ENCODE results near the gene BTBD7.

The BTBD7 gene

GRCh38 chr14:93231129-93231979, 101.5 kb downstream of the BTBD7 start:
- H3K4me1 ChIP-seq (ENCODE audit: control insufficient read depth in 1 of 2, insufficient read depth in 2 of 2, low read length in 2 of 2): peaks cover 0 to 7% of the 10 kb centered on the region in 2 donors
- H3K4me3 ChIP-seq (ENCODE audit: low read depth in 1 of 2, low read length in 2 of 2): peak overlapping the region; percentile 59 to 62
- H3K9me3 ChIP-seq (ENCODE audit: control insufficient read depth in 1 of 2, low read length in 2 of 2): no peaks in the 10 kb centered on the region
- no peaks in the 10 kb centered on the region for H3K27me3 ChIP-seq (ENCODE audit: control insufficient read depth in 1 of 2, insufficient read depth in 2 of 2, low read length in 2 of 2)
- H3K36me3 ChIP-seq (ENCODE audit: control insufficient read depth in 1 of 2, insufficient read depth in 2 of 2, low read length in 2 of 2): peaks cover 16 to 22% of the 10 kb centered on the region in 2 donors
- H3K9ac ChIP-seq (ENCODE audit: low read depth in 1 of 2, low read length in 2 of 2): no peak overlapping the region
- no peak overlapping the region for H3K27ac ChIP-seq (ENCODE audit: low read depth, low read length)

- H3K9me3 ChIP-seq (ENCODE audit: control insufficient read depth in 1 of 2, low read length in 2 of 2): no peaks in the 10 kb centered on the region
- no peak overlapping the region for H3K9ac ChIP-seq (ENCODE audit: low read depth in 1 of 2, low read length in 2 of 2)
- no peak overlapping the region for H3K27ac ChIP-seq (ENCODE audit: low read depth, low read length)
- peaks cover 16 to 29% of the 10 kb centered on the region in 2 donors for H3K36me3 ChIP-seq (ENCODE audit: control insufficient read depth in 1 of 2, insufficient read depth in 2 of 2, low read length in 2 of 2)
- peak overlapping the region in 1 of 2 donors; percentile 59 for H3K4me3 ChIP-seq (ENCODE audit: low read depth in 1 of 2, low read length in 2 of 2)
- H3K4me1 ChIP-seq (ENCODE audit: control insufficient read depth in 1 of 2, insufficient read depth in 2 of 2, low read length in 2 of 2): peaks cover 0 to 7% of the 10 kb centered on the region in 2 donors
- H3K27me3 ChIP-seq (ENCODE audit: control insufficient read depth in 1 of 2, insufficient read depth in 2 of 2, low read length in 2 of 2): no peaks in the 10 kb centered on the region
Observed at GRCh38 chr14:93230539-93230938, 102.3 kb downstream of the BTBD7 start.

- Histone ChIP-seq H3K4me3 (ENCODE audit: low read depth in 1 of 2, low read length in 2 of 2) (no peak overlapping the region), H3K9me3 (ENCODE audit: control insufficient read depth in 1 of 2, low read length in 2 of 2) (no peaks in the 10 kb centered on the region), H3K9ac (ENCODE audit: low read depth in 1 of 2, low read length in 2 of 2) (no peak overlapping the region), H3K27ac (ENCODE audit: low read depth, low read length) (no peak overlapping the region), H3K36me3 (ENCODE audit: control insufficient read depth in 1 of 2, insufficient read depth in 2 of 2, low read length in 2 of 2) (peaks cover 20 to 39% of the 10 kb centered on the region in 2 donors), H3K27me3 (ENCODE audit: control insufficient read depth in 1 of 2, insufficient read depth in 2 of 2, low read length in 2 of 2) (no peaks in the 10 kb centered on the region), H3K4me1 (ENCODE audit: control insufficient read depth in 1 of 2, insufficient read depth in 2 of 2, low read length in 2 of 2) (peaks cover 0 to 7% of the 10 kb centered on the region in 2 donors)
Observed at GRCh38 chr14:93228550-93228949, 104.3 kb downstream of the BTBD7 start.

- H3K27me3 ChIP-seq (ENCODE audit: control insufficient read depth in 1 of 2, insufficient read depth in 2 of 2, low read length in 2 of 2): no peaks in the 10 kb centered on the region
- no peak overlapping the region for H3K4me3 ChIP-seq (ENCODE audit: low read depth in 1 of 2, low read length in 2 of 2)
- no peaks in the 10 kb centered on the region for H3K4me1 ChIP-seq (ENCODE audit: control insufficient read depth in 1 of 2, insufficient read depth in 2 of 2, low read length in 2 of 2)
- peaks cover 28 to 56% of the 10 kb centered on the region in 2 donors for H3K36me3 ChIP-seq (ENCODE audit: control insufficient read depth in 1 of 2, insufficient read depth in 2 of 2, low read length in 2 of 2)
- no peak overlapping the region for H3K9ac ChIP-seq (ENCODE audit: low read depth in 1 of 2, low read length in 2 of 2)
- H3K9me3 ChIP-seq (ENCODE audit: control insufficient read depth in 1 of 2, low read length in 2 of 2): no peaks in the 10 kb centered on the region
- no peak overlapping the region for H3K27ac ChIP-seq (ENCODE audit: low read depth, low read length)
Observed at GRCh38 chr14:93223565-93223964, 109.3 kb downstream of the BTBD7 start.

- H3K4me1 ChIP-seq (ENCODE audit: control insufficient read depth in 1 of 2, insufficient read depth in 2 of 2, low read length in 2 of 2): no peaks in the 10 kb centered on the region
- H3K9ac ChIP-seq (ENCODE audit: low read depth in 1 of 2, low read length in 2 of 2): no peak overlapping the region
- no peaks in the 10 kb centered on the region for H3K9me3 ChIP-seq (ENCODE audit: control insufficient read depth in 1 of 2, low read length in 2 of 2)
- H3K27ac ChIP-seq (ENCODE audit: low read depth, low read length): no peak overlapping the region
- H3K4me3 ChIP-seq (ENCODE audit: low read depth in 1 of 2, low read length in 2 of 2): no peak overlapping the region
- H3K36me3 ChIP-seq (ENCODE audit: control insufficient read depth in 1 of 2, insufficient read depth in 2 of 2, low read length in 2 of 2): peaks cover 27 to 49% of the 10 kb centered on the region in 2 donors
- H3K27me3 ChIP-seq (ENCODE audit: control insufficient read depth in 1 of 2, insufficient read depth in 2 of 2, low read length in 2 of 2): no peaks in the 10 kb centered on the region
Observed at GRCh38 chr14:93220509-93220908, 112.3 kb downstream of the BTBD7 start.

- no peaks in the 10 kb centered on the region for H3K9me3 ChIP-seq (ENCODE audit: control insufficient read depth in 1 of 2, low read length in 2 of 2)
- no peak overlapping the region for H3K9ac ChIP-seq (ENCODE audit: low read depth in 1 of 2, low read length in 2 of 2)
- no peak overlapping the region for H3K27ac ChIP-seq (ENCODE audit: low read depth, low read length)
- H3K4me1 ChIP-seq (ENCODE audit: control insufficient read depth in 1 of 2, insufficient read depth in 2 of 2, low read length in 2 of 2): no peaks in the 10 kb centered on the region
- H3K27me3 ChIP-seq (ENCODE audit: control insufficient read depth in 1 of 2, insufficient read depth in 2 of 2, low read length in 2 of 2): no peaks in the 10 kb centered on the region
- peaks cover 23 to 52% of the 10 kb centered on the region in 2 donors for H3K36me3 ChIP-seq (ENCODE audit: control insufficient read depth in 1 of 2, insufficient read depth in 2 of 2, low read length in 2 of 2)
- no peak overlapping the region for H3K4me3 ChIP-seq (ENCODE audit: low read depth in 1 of 2, low read length in 2 of 2)
Observed at GRCh38 chr14:93219103-93219726, 113.6 kb downstream of the BTBD7 start.

GRCh38 chr14:93214598-93214997, 118.2 kb downstream of the BTBD7 start:
- Histone ChIP-seq H3K9ac (ENCODE audit: low read depth in 1 of 2, low read length in 2 of 2) (no peak overlapping the region), H3K4me1 (ENCODE audit: control insufficient read depth in 1 of 2, insufficient read depth in 2 of 2, low read length in 2 of 2) (no peaks in the 10 kb centered on the region), H3K27me3 (ENCODE audit: control insufficient read depth in 1 of 2, insufficient read depth in 2 of 2, low read length in 2 of 2) (no peaks in the 10 kb centered on the region), H3K9me3 (ENCODE audit: control insufficient read depth in 1 of 2, low read length in 2 of 2) (no peaks in the 10 kb centered on the region), H3K27ac (ENCODE audit: low read depth, low read length) (no peak overlapping the region), H3K36me3 (ENCODE audit: control insufficient read depth in 1 of 2, insufficient read depth in 2 of 2, low read length in 2 of 2) (peaks cover 21 to 51% of the 10 kb centered on the region in 2 donors), H3K4me3 (ENCODE audit: low read depth in 1 of 2, low read length in 2 of 2) (no peak overlapping the region)

- Histone ChIP-seq H3K27ac (ENCODE audit: low read depth, low read length) (no peak overlapping the region), H3K4me3 (ENCODE audit: low read depth in 1 of 2, low read length in 2 of 2) (no peak overlapping the region), H3K9me3 (ENCODE audit: control insufficient read depth in 1 of 2, low read length in 2 of 2) (no peaks in the 10 kb centered on the region), H3K36me3 (ENCODE audit: control insufficient read depth in 1 of 2, insufficient read depth in 2 of 2, low read length in 2 of 2) (peaks cover 15 to 51% of the 10 kb centered on the region in 2 donors), H3K9ac (ENCODE audit: low read depth in 1 of 2, low read length in 2 of 2) (no peak overlapping the region), H3K4me1 (ENCODE audit: control insufficient read depth in 1 of 2, insufficient read depth in 2 of 2, low read length in 2 of 2) (peaks cover 5 to 7% of the 10 kb centered on the region in 2 donors), H3K27me3 (ENCODE audit: control insufficient read depth in 1 of 2, insufficient read depth in 2 of 2, low read length in 2 of 2) (no peaks in the 10 kb centered on the region)
Observed at GRCh38 chr14:93212432-93212831, 120.4 kb downstream of the BTBD7 start.

GRCh38 chr14:93207468-93208308, 125.1 kb downstream of the BTBD7 start:
- Histone ChIP-seq H3K4me3 (ENCODE audit: low read depth in 1 of 2, low read length in 2 of 2) (peak overlapping the region; percentile 82 to 94), H3K9me3 (ENCODE audit: control insufficient read depth in 1 of 2, low read length in 2 of 2) (no peaks in the 10 kb centered on the region), H3K4me1 (ENCODE audit: control insufficient read depth in 1 of 2, insufficient read depth in 2 of 2, low read length in 2 of 2) (peaks cover 5 to 18% of the 10 kb centered on the region in 2 donors), H3K9ac (ENCODE audit: low read depth in 1 of 2, low read length in 2 of 2) (peak overlapping the region; percentile 68 to 89), H3K27ac (ENCODE audit: low read depth, low read length) (peak overlapping the region; percentile 81), H3K27me3 (ENCODE audit: control insufficient read depth in 1 of 2, insufficient read depth in 2 of 2, low read length in 2 of 2) (no peaks in the 10 kb centered on the region), H3K36me3 (ENCODE audit: control insufficient read depth in 1 of 2, insufficient read depth in 2 of 2, low read length in 2 of 2) (peaks cover 7 to 9% of the 10 kb centered on the region in 2 donors)
